Naive thymus-derived CD8-positive, alpha-beta T cell (primary cell): ENCODE data around the gene ELOVL4. TPM values are rescaled to one million over a fixed set of nuclear protein-coding genes. Genes with fewer than 3 reads are reported as not detected.
A peak's percentile ranks its signal among the peaks of the same experiment; 100 is the strongest.

Experiments
- ATAC-seq, 2 donors: fragments of 150-1000 bp; cut with Tn5 transposase in 1 of 2; sonication (Bioruptor Pico), chemical (Tn5 transposase) in 1 of 2; 1 replicate in 1 of 2; 2 replicates in 1 of 2; pipeline ENCODE4 v1.10.0; 2021; ENCODE audit warnings: mild to moderate bottlenecking in 2 of 2, moderate library complexity in 2 of 2
- POLR2A ChIA-PET: fragments of 350-600 bp; sonication (Branson Sonifier 250); formaldehyde crosslinking; loops from one replicate; lab custom pipeline; 2021; ENCODE audit warnings: antibody characterized with exemption; lab: Charles Lee
- DNase-seq, 10 donors: peaks; one replicate each; pipeline versions ENCODE4 v3.0.0 to v3.0.0-alpha.2; 2020 to 2022
- H3K27ac Mint-ChIP-seq, 10 donors: one replicate each; pipeline ENCODE4 v1.8.0; 2020 to 2022; ENCODE audit warnings: mild to moderate bottlenecking in 10 of 10, mixed read lengths in 10 of 10, moderate library complexity in 4 of 10, inconsistent platforms in 1 of 10
- H3K27me3 Mint-ChIP-seq, 5 donors: one replicate each; pipeline ENCODE4 v1.8.0; 2021 to 2022; ENCODE audit warnings: mixed read lengths in 5 of 5
- H3K36me3 Mint-ChIP-seq, 3 donors: one replicate each; pipeline ENCODE4 v1.8.0; 2020 to 2022; ENCODE audit warnings: mixed read lengths in 3 of 3, mild to moderate bottlenecking in 2 of 3, inconsistent platforms in 1 of 3
- H3K4me1 Mint-ChIP-seq, 4 donors: one replicate each; pipeline ENCODE4 v1.8.0; 2021 to 2022; ENCODE audit warnings: mixed read lengths in 4 of 4
- H3K4me3 Mint-ChIP-seq, 10 donors: one replicate each; pipeline ENCODE4 v1.8.0; 2020 to 2022; ENCODE audit warnings: mild to moderate bottlenecking in 10 of 10, mixed read lengths in 10 of 10, moderate library complexity in 6 of 10, inconsistent platforms in 1 of 10
- H3K9me3 Mint-ChIP-seq, 9 donors: one replicate each; pipeline ENCODE4 v1.8.0; 2020 to 2022; ENCODE audit warnings: mixed read lengths in 9 of 9, mild to moderate bottlenecking in 3 of 9, inconsistent platforms in 1 of 9, moderate library complexity in 1 of 9
- polyA plus RNA-seq, 3 donors: library from polyadenylated mRNA; unstranded; fragments of 300-500 nt; fragmentation: Illumina TruSeq; gene quantifications; one replicate each; pipeline ENCODE4 v1.2.3, GENCODE V29; 2021
- total RNA-seq, 8 experiments: library from RNA in 2 of 8; stranded (reverse) in 2 of 8; gene quantifications; one replicate each; pipeline ENCODE4 v1.2.3 and lab custom pipeline; 2021 to 2026

The ELOVL4 gene
- total and polyA plus RNA-seq, 5 experiments from 2014 or later, result 0.40 to 1.8 (median 1.5) TPM

- Mint-ChIP-seq H3K9me3 (no peaks in the 10 kb centered on the region), H3K27ac (peak overlapping the region in 3 of 10 donors; percentile 30 to 64 (median 62)), H3K4me1 (peaks cover 12 to 34% (median 24%) of the 10 kb centered on the region in 4 donors), H3K27me3 (peaks cover 0 to 37% (median 0%) of the 10 kb centered on the region in 5 donors), H3K36me3 (no peaks in the 10 kb centered on the region), H3K4me3 (peak overlapping the region in 7 of 10 donors; percentile 1 to 77 (median 25))
- DNase-seq, result peak; percentile 18 to 83 (median 49)
- ATAC-seq, result peak; percentile 26 to 37
- POLR2A ChIA-PET, result interaction anchor here (1.1 kb wide), 1 partner anchor 157 kb away, joined by 3 read pairs; no protein-coding TSS in a partner anchor
Observed at GRCh38 chr6:79949233-79949632, 1.9 kb upstream of the ELOVL4 start.

DNA sequence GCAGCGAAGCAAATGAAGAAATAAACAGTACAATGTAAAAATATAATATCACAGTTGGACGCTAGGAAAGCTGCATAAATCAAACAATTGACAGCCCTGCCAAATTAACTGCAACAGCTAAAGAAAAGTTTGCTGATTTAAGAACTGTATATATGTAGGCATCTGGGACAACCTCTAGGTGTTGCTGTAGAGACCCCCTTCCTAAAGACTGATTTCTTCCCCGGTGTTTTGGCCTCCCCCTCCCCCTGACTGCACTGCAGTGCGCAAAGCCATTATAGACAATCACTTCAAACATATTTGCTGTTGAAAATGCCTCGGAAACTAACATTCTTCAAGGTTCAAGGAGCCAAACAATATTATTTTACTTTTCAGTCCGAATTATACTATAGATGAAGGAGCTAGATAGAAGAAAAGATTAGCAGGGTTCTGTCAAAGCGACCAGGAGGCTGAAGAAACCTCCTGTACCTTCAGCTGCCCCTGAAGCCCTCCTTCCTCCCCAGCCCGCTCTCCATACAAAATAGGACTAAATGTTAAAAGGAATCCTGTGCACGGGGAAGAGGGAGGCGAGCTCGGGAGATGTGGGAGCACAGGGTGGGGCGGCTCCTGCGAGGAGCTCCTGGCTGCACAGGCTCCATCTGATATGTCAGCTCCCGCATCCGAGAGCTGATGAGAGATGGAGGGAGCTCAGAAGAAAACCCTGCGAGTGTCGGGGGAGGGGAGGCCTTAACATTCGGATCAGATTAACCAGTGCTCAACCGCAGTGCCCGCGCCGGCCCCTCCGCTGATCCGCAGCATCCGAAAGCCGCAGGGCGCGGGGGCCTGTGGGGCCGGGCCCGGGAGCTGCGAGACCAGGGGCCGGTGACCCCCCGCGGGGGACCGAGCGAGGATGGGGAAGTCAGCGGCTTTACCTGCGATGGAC is 822 bp downstream of the ELOVL4 start:
- peak overlapping the region; percentile 5 to 84 (median 54) for H3K27ac Mint-ChIP-seq
- H3K4me1 Mint-ChIP-seq, result peaks cover 12 to 34% (median 25%) of the 10 kb centered on the region in 4 donors
- H3K27me3 Mint-ChIP-seq, result peaks cover 0 to 45% (median 6%) of the 10 kb centered on the region in 5 donors
- H3K4me3 Mint-ChIP-seq, result peak overlapping the region; percentile 85 to 97 (median 90)
- no peaks in the 10 kb centered on the region for H3K36me3 Mint-ChIP-seq
- peak; percentile 54 to 72 for ATAC-seq
- POLR2A ChIA-PET, result interaction anchor here (0.6 to 1.1 kb wide), 3 partner anchors 57 to 160 kb away, joined by 3 to 5 read pairs (median 3); partner anchors contain the start of gene BCKDHB
- DNase-seq, result peak in 8 of 10 donors; percentile 9 to 64 (median 26)
- no peaks in the 10 kb centered on the region for H3K9me3 Mint-ChIP-seq

DNA sequence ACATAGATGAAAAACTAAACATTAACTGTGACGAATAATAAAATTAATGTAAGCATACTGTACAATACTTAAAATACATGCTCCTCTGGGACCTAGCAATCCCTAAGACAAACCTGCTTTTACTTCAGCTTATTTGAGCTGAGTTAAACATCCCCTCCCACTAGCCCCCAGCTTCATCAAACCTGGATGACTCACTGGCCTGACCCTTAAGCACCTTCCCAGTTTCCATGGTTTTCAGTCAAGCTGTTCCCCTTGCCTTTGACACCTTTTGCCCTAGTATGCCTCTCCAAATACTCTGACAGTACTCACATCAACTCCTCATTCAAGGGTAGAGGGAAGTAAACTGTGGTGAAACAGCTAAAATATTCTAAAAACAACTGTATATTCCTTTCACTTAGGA is 4.2 kb downstream of the ELOVL4 start:
- Mint-ChIP-seq H3K9me3 (no peaks in the 10 kb centered on the region), H3K4me3 (no peak overlapping the region), H3K27ac (peak overlapping the region in 1 of 10 donors; percentile 20), H3K4me1 (peaks cover 12 to 24% (median 22%) of the 10 kb centered on the region in 4 donors), H3K36me3 (no peaks in the 10 kb centered on the region), H3K27me3 (peaks cover 0 to 42% (median 6%) of the 10 kb centered on the region in 5 donors)
- POLR2A ChIA-PET, result interaction anchor here (1.0 kb wide), 1 partner anchor 78 kb away, joined by 3 read pairs; no protein-coding TSS in a partner anchor
- no peak for ATAC-seq
- no peak for DNase-seq

DNA sequence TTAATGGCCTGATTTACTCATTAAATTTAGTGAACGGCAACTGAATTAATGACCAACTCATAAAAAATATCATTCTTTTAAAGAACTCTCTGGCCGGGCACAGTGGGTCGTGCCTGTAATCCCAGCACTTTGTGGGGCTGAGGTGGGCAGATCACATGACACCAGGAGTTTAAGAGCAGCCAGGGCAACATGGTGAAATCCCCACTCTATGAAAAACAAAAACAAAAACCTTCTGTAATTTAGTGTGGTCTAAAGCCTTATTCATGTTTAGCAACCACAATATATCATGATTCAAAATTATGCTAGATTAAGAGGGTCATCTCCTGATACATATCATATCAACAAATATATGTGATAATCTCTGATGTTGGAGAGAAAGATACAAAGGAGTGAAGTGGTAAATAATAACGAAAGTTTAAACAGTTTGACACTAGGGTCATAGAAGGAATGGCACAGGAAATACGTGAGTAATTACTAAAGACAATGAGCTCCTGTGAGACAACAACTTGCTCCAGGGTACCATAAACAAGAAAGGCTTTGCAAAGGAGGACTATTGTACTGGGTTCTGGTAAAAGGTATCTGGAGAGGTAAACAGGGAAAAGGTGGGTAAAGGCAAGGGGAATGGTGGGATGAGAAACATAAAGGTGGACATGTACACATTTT is 5.7 kb downstream of the ELOVL4 start:
- no peaks in the 10 kb centered on the region for H3K9me3 Mint-ChIP-seq
- H3K36me3 Mint-ChIP-seq, result no peaks in the 10 kb centered on the region
- no peak overlapping the region for H3K4me3 Mint-ChIP-seq
- peaks cover 8 to 18% (median 14%) of the 10 kb centered on the region in 4 donors for H3K4me1 Mint-ChIP-seq
- ATAC-seq (no peak), DNase-seq (no peak)
- POLR2A ChIA-PET, result no interaction called here
- H3K27ac Mint-ChIP-seq, result no peak overlapping the region
- peaks cover 0 to 41% (median 6%) of the 10 kb centered on the region in 5 donors for H3K27me3 Mint-ChIP-seq

- H3K4me3 Mint-ChIP-seq, result peak overlapping the region in 4 of 10 donors; percentile 31 to 51 (median 38)
- peaks cover 0 to 2% (median 0%) of the 10 kb centered on the region in 3 donors for H3K36me3 Mint-ChIP-seq
- POLR2A ChIA-PET, result no interaction called here
- DNase-seq, result no peak
- no peaks in the 10 kb centered on the region for H3K9me3 Mint-ChIP-seq
- H3K4me1 Mint-ChIP-seq, result peaks cover 8 to 14% (median 10%) of the 10 kb centered on the region in 4 donors
- H3K27me3 Mint-ChIP-seq, result peaks cover under 1 to 13% (median 2%) of the 10 kb centered on the region in 5 donors
- peak overlapping the region in 1 of 10 donors; percentile 52 for H3K27ac Mint-ChIP-seq
- ATAC-seq, result peak in 1 of 2 donors; percentile 22
Observed at GRCh38 chr6:79928478-79928998, 18.8 kb downstream of the ELOVL4 start.

DNA sequence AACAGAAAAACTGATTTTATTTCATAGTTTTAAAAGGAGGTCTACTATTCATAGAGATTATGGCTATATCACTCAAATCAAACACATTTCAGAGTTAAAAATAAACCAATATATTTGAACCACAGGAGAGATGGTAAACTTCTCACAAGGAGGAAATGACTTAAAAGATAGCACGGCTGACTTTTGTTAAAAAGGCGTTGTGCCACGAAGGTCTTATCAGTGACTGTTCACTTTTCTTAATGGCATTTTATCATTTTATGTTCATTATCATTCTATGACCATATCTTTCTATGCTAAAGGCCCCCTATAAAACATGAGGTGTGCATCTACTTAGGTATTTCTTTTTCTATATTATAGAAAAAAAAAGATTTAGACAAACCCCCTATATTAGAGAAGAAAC is 19.6 kb downstream of the ELOVL4 start:
- Mint-ChIP-seq H3K4me1 (peaks cover 8 to 14% (median 10%) of the 10 kb centered on the region in 4 donors), H3K27me3 (peaks cover 0 to 12% (median 0%) of the 10 kb centered on the region in 5 donors), H3K27ac (no peak overlapping the region), H3K36me3 (peaks cover 0 to 2% (median 0%) of the 10 kb centered on the region in 3 donors), H3K4me3 (peak overlapping the region in 4 of 10 donors; percentile 3 to 46 (median 31)), H3K9me3 (no peaks in the 10 kb centered on the region)
- POLR2A ChIA-PET, result no interaction called here
- no peak for ATAC-seq
- DNase-seq, result no peak

GRCh38 chr6:79923270-79923669 is 24.1 kb downstream of the ELOVL4 start:
- peaks cover 4 to 14% (median 11%) of the 10 kb centered on the region in 3 donors for H3K36me3 Mint-ChIP-seq
- H3K4me3 Mint-ChIP-seq, result no peak overlapping the region
- POLR2A ChIA-PET, result no interaction called here
- no peak for ATAC-seq
- DNase-seq, result no peak
- H3K4me1 Mint-ChIP-seq, result peaks cover 3 to 9% (median 7%) of the 10 kb centered on the region in 4 donors
- H3K27ac Mint-ChIP-seq, result no peak overlapping the region
- H3K9me3 Mint-ChIP-seq, result no peaks in the 10 kb centered on the region
- H3K27me3 Mint-ChIP-seq, result peaks cover 0 to 2% (median 0%) of the 10 kb centered on the region in 5 donors

DNA sequence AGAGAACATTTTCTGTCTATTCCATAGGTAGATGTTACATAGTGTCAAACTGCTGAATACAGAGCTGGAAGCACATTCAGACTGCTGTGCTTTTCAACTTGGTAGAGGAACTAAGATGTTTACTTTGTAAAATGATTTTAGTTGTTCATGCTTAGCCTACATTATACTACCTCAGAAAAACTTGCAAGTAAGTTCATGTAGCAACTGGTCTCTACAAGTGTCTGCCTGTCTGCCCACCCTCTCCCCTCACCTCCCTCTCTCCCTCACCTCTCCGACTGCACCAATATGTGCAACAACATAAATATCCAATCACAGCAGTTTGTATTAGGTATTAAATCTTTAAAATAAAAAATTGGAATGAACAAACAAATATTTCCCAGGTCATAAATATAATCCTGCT is 25.3 kb downstream of the ELOVL4 start:
- Mint-ChIP-seq H3K27ac (no peak overlapping the region), H3K4me3 (no peak overlapping the region), H3K4me1 (no peaks in the 10 kb centered on the region), H3K27me3 (peaks cover 0 to 2% (median 0%) of the 10 kb centered on the region in 5 donors), H3K9me3 (no peaks in the 10 kb centered on the region), H3K36me3 (peaks cover 4 to 19% (median 14%) of the 10 kb centered on the region in 3 donors)
- ATAC-seq (no peak), DNase-seq (no peak)
- POLR2A ChIA-PET, result no interaction called here

DNA sequence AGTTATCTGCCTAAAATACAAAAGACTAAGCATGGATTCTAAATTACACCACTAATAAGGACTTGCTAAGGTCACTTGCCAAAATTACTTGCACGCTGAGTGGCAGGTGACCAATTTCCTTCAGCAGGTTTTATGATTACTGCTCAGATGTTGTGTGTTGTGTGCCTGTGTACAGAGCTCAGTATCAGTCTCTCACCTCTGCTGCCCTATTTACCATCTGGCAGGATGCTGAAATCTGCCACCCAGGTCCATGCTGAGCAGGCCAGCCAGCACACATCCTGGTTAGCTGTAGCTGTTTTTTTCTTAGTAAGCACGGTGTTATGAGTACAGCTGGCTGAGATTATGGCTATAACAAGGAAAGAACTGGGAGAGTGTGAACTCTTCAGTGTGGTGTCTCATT is 34.0 kb downstream of the ELOVL4 start:
- no peak overlapping the region for H3K27ac Mint-ChIP-seq
- no peaks in the 10 kb centered on the region for H3K9me3 Mint-ChIP-seq
- peaks cover 0 to 5% (median 5%) of the 10 kb centered on the region in 4 donors for H3K4me1 Mint-ChIP-seq
- peaks cover 0 to 3% (median 0%) of the 10 kb centered on the region in 5 donors for H3K27me3 Mint-ChIP-seq
- peaks cover 0 to 12% (median 10%) of the 10 kb centered on the region in 3 donors for H3K36me3 Mint-ChIP-seq
- DNase-seq, result no peak
- no peak for ATAC-seq
- no peak overlapping the region for H3K4me3 Mint-ChIP-seq
- POLR2A ChIA-PET, result no interaction called here

GRCh38 chr6:79911992-79912391 is 35.4 kb downstream of the ELOVL4 start:
- Mint-ChIP-seq H3K4me1 (peaks cover 0 to 5% (median 5%) of the 10 kb centered on the region in 4 donors), H3K27ac (no peak overlapping the region), H3K4me3 (no peak overlapping the region), H3K9me3 (no peaks in the 10 kb centered on the region), H3K27me3 (peaks cover under 1 to 3% (median 2%) of the 10 kb centered on the region in 5 donors), H3K36me3 (peaks cover 0 to 7% (median 7%) of the 10 kb centered on the region in 3 donors)
- DNase-seq (no peak), ATAC-seq (no peak)
- POLR2A ChIA-PET, result no interaction called here

DNA sequence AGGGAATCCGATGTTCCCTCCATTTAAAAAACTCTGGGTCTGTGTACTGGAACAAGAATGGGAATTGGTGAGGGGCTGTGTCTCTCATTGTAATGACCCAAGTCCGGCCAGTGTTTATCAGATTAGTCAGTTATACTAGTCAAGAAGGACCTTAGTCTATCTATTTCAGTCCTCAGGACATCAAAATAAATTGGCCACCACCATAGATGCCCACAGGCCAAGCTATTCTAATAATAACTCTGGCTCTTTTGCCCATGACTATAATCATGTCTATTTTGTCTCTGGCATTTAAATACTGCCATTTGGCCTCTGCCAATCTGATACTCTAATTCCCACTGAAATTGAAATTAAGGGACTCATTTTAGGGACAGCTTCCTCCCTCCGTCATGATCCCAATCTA is 37.8 kb downstream of the ELOVL4 start:
- no peak overlapping the region for H3K27ac Mint-ChIP-seq
- no peak for ATAC-seq
- POLR2A ChIA-PET, result no interaction called here
- no peak overlapping the region for H3K4me3 Mint-ChIP-seq
- no peak for DNase-seq
- H3K9me3 Mint-ChIP-seq, result no peaks in the 10 kb centered on the region
- peaks cover 4 to 15% (median 10%) of the 10 kb centered on the region in 5 donors for H3K27me3 Mint-ChIP-seq
- no peaks in the 10 kb centered on the region for H3K36me3 Mint-ChIP-seq
- H3K4me1 Mint-ChIP-seq, result peaks cover 0 to 5% (median 5%) of the 10 kb centered on the region in 4 donors

- no peaks in the 10 kb centered on the region for H3K9me3 Mint-ChIP-seq
- DNase-seq (no peak), ATAC-seq (no peak)
- H3K27ac Mint-ChIP-seq, result no peak overlapping the region
- H3K36me3 Mint-ChIP-seq, result no peaks in the 10 kb centered on the region
- POLR2A ChIA-PET, result no interaction called here
- no peaks in the 10 kb centered on the region for H3K4me1 Mint-ChIP-seq
- no peak overlapping the region for H3K4me3 Mint-ChIP-seq
- peaks cover 4 to 14% (median 10%) of the 10 kb centered on the region in 5 donors for H3K27me3 Mint-ChIP-seq
Observed at GRCh38 chr6:79902046-79902445, 45.3 kb downstream of the ELOVL4 start.
